Osteoblast (primary cell): Measurements from ENCODE around the gene AHCYL2. TPM values are rescaled to one million over a fixed set of nuclear protein-coding genes. Genes with fewer than 3 reads are reported as not detected.
"Not testable (repeated sequence)": the region's sequence is repeated elsewhere in the genome, so short reads cannot be mapped to it uniquely, and the experiment has no call there.

ENCODE experiments used
- DNase-seq: peaks from one replicate; pipeline ENCODE4 v3.0.0; 2011; ENCODE audit warnings: low spot score, mixed read lengths; ENCODE audit not compliant: insufficient read length; ENCODE audit errors: missing footprints
- H2AFZ ChIP-seq: 2 replicates; pipeline ENCODE4 v1.6.0; 2011; ENCODE audit warnings: mild to moderate bottlenecking, low read length
- H3K27ac ChIP-seq: 2 replicates; pipeline ENCODE4 v1.5.1; 2011; ENCODE audit warnings: mild to moderate bottlenecking, low read depth, low read length, moderate library complexity
- H3K27me3 ChIP-seq: 2 replicates; pipeline ENCODE4 v1.6.0; 2012; ENCODE audit warnings: mild to moderate bottlenecking, control low read depth, inconsistent platforms, low read length, moderate library complexity; ENCODE audit not compliant: insufficient read depth
- H3K36me3 ChIP-seq: 2 replicates; pipeline ENCODE4 v1.5.1; 2011; ENCODE audit warnings: mild to moderate bottlenecking, low read length, control low read depth, moderate library complexity; ENCODE audit not compliant: insufficient read depth
- H3K4me1 ChIP-seq: 2 replicates; pipeline ENCODE4 v1.5.1; 2011; ENCODE audit warnings: mild to moderate bottlenecking, low read length, control low read depth, moderate library complexity; ENCODE audit not compliant: insufficient read depth
- H3K4me2 ChIP-seq: 2 replicates; pipeline ENCODE4 v1.6.0; 2011; ENCODE audit warnings: mild to moderate bottlenecking, low read length; ENCODE audit not compliant: insufficient read depth
- H3K4me3 ChIP-seq: fragments of 200-600 bp; sonication (generic); 3 replicates; pipeline ENCODE4 v1.5.1; 2012; ENCODE audit warnings: mild to moderate bottlenecking, low read length, inconsistent platforms; ENCODE audit not compliant: insufficient read depth
- H3K79me2 ChIP-seq: 2 replicates; pipeline ENCODE4 v1.6.0; 2012; ENCODE audit warnings: mild to moderate bottlenecking, low read length, control low read depth, inconsistent platforms; ENCODE audit not compliant: insufficient read depth
- H3K9me3 ChIP-seq: 2 replicates; pipeline ENCODE4 v1.5.1; 2011; ENCODE audit warnings: low read depth, low read length, control low read depth
- H4K20me1 ChIP-seq: 2 replicates; pipeline ENCODE4 v1.6.0; 2012; ENCODE audit warnings: mild to moderate bottlenecking, low read length, control low read depth; ENCODE audit not compliant: insufficient read depth
- total RNA-seq: library from RNA; depleted of rRNA; stranded (reverse); fragments of >200 nt; gene quantifications from 2 replicates; pipeline ENCODE4 v1.2.3, GENCODE V29; 2012
- TF ChIP-seq, protein P1 (sequence below): IDR thresholded peaks from 2 replicates; pipeline ENCODE4 v1.5.1; 2011; ENCODE audit warnings: mild to moderate bottlenecking, low read depth, low read length, moderate library complexity; ENCODE audit errors: extremely low read depth

AHCYL2 gene
- total RNA-seq, 1 donor, result 10.1 TPM

DNA sequence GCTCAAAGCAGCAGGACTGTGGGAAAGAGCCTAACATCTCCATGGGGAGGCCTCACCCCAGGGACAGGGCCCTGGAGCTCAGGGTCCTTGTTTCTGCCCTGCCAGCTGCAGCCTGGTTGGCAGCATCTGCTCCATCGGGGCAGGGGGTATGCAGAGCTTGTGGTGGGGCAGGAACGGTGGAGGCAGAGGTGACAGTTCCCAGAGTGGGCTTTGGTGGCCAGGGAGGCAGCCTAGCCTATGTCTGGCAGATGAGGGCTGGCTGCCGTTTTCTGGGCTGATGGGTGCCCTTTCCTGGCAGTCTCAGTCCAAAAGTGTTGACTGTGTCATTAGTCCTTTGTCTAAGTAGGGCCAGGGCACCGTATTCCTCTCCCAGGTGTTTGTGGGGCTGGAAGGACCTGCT lies 12.2 kb upstream of the AHCYL2 start:
- Histone ChIP-seq H3K27me3 (no peaks in the 10 kb centered on the region), H3K4me2 (no peak overlapping the region), H3K9me3 (no peaks in the 10 kb centered on the region), H3K27ac (no peak overlapping the region), H3K4me3 (no peak overlapping the region), H2AFZ (no peak overlapping the region), H3K4me1 (no peaks in the 10 kb centered on the region), H3K36me3 (no peaks in the 10 kb centered on the region), H4K20me1 (peaks cover 5% of the 10 kb centered on the region), H3K79me2 (no peaks in the 10 kb centered on the region)
- no peak for DNase-seq
- TF ChIP-seq, protein P1, sequence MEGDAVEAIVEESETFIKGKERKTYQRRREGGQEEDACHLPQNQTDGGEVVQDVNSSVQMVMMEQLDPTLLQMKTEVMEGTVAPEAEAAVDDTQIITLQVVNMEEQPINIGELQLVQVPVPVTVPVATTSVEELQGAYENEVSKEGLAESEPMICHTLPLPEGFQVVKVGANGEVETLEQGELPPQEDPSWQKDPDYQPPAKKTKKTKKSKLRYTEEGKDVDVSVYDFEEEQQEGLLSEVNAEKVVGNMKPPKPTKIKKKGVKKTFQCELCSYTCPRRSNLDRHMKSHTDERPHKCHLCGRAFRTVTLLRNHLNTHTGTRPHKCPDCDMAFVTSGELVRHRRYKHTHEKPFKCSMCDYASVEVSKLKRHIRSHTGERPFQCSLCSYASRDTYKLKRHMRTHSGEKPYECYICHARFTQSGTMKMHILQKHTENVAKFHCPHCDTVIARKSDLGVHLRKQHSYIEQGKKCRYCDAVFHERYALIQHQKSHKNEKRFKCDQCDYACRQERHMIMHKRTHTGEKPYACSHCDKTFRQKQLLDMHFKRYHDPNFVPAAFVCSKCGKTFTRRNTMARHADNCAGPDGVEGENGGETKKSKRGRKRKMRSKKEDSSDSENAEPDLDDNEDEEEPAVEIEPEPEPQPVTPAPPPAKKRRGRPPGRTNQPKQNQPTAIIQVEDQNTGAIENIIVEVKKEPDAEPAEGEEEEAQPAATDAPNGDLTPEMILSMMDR, result no peak

GRCh38 chr7:129213828-129214227 lies 11.0 kb upstream of the AHCYL2 start:
- TF ChIP-seq, protein P1, result peak; percentile 7
- peak; percentile 85 for DNase-seq
- no peaks in the 10 kb centered on the region for H3K36me3 ChIP-seq

GRCh38 chr7:129215691-129216090 lies 9.1 kb upstream of the AHCYL2 start:
- not testable (repeated sequence) for H3K4me2 ChIP-seq, H4K20me1 ChIP-seq, H3K4me3 ChIP-seq, H3K27ac ChIP-seq, H2AFZ ChIP-seq, H3K27me3 ChIP-seq, DNase-seq, H3K9me3 ChIP-seq, H3K36me3 ChIP-seq, H3K79me2 ChIP-seq, H3K4me1 ChIP-seq

More at GRCh38 chr7:129213828-129214227, 11.0 kb upstream of the AHCYL2 start:
- H3K4me1 ChIP-seq, result no peaks in the 10 kb centered on the region
- H3K4me3 ChIP-seq, result no peak overlapping the region
- H3K79me2 ChIP-seq, result no peaks in the 10 kb centered on the region
- H4K20me1 ChIP-seq, result peaks cover 5% of the 10 kb centered on the region
- no peak overlapping the region for H3K27ac ChIP-seq
- no peaks in the 10 kb centered on the region for H3K9me3 ChIP-seq
- H2AFZ ChIP-seq, result peak overlapping the region; percentile 65
- no peaks in the 10 kb centered on the region for H3K27me3 ChIP-seq
- H3K4me2 ChIP-seq, result no peak overlapping the region

DNA sequence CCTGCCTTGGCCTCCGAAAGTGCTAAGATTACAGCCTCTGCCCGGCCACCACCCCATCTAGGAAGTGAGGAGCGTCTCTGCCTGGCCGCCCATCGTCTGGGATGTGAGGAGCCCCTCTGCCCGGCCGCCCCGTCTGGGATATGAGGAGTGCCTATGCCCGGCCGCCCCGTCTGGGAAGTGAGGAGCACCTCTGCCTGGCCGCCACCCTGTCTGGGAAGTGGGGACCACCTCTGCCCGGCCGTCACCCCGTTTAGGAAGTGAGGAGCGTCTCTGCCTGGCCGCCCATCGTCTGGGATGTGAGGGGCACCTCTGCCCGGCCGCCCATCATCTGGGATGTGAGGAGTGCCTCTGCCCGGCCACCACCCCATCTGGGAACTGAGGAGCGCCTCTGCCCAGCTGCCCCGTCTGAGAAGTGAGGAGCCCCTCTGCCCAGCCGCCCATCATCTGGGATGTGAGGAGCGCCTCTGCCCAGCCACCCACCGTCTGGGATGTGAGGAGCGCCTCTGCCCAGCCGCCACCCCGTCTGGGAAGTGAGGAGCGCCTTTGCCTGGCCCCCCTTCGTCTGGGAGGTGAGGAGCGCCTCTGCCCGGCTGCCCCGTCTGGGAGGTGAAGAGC lies 8.6 kb upstream of the AHCYL2 start:
- not testable (repeated sequence) for H2AFZ ChIP-seq, H4K20me1 ChIP-seq, H3K4me3 ChIP-seq

DNA sequence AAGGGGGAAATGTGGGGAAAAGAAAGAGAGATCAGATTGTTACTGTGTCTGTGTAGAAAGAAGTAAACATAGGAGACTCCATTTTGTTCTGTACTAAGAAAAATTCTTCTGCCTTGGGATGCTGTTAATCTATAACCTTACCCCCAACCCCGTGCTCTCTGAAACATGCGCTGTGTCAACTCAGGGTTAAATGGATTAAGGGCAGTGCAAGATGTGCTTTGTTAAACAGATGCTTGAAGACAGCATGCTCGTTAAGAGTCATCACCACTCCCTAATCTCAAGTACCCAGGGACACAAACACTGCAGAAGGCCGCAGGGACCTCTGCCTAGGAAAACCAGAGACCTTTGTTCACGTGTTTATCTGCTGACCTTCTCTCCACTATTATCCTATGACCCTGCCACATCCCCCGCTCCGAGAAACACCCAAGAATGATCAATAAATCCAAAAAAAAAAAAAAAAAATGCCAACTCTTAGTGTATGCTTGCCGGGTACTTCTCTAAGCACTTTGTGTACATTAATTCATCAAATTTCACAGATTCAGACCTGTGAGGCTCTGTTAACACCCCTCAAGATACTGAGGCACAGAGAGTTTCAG lies 7.9 kb upstream of the AHCYL2 start:
- H3K27me3 ChIP-seq, result not testable (repeated sequence)

More for the DNA sequence above, 8.6 kb upstream of the AHCYL2 start:
- DNase-seq, H3K9me3 ChIP-seq, H3K27ac ChIP-seq, H3K27me3 ChIP-seq, H3K4me1 ChIP-seq, H3K79me2 ChIP-seq, H3K4me2 ChIP-seq, H3K36me3 ChIP-seq: not testable (repeated sequence)

More for the DNA sequence above, 7.9 kb upstream of the AHCYL2 start:
- not testable (repeated sequence) for H3K27ac ChIP-seq, H2AFZ ChIP-seq, H3K4me2 ChIP-seq, H3K79me2 ChIP-seq, H3K4me1 ChIP-seq, H3K36me3 ChIP-seq, H4K20me1 ChIP-seq, H3K4me3 ChIP-seq, H3K9me3 ChIP-seq, DNase-seq
